Fibroblast of lung (primary cell): Measurements from ENCODE around the gene WNT11.

ENCODE experiments used
- CTCF ChIP-seq, 2 donors: IDR thresholded peaks in 1 of 2; conservative IDR thresholded peaks in 1 of 2; 1 replicate in 1 of 2; 2 replicates in 1 of 2; pipeline ENCODE4 v1.5.1; 2011 to 2012; ENCODE audit warnings: low read length in 2 of 2, control low read depth in 1 of 2, inconsistent platforms in 1 of 2, low read depth in 1 of 2, mild to moderate bottlenecking in 1 of 2
- EZH2 ChIP-seq: IDR thresholded peaks from 2 replicates; pipeline ENCODE4 v1.5.1; 2012; ENCODE audit warnings: low read length, control low read depth, mild to moderate bottlenecking; ENCODE audit errors: missing control alignments

- no peak for TF ChIP-seq CTCF (conservative IDR thresholded peaks at IDR 0.05 in 1 of 2, IDR thresholded peaks at IDR 0.05 in 1 of 2; ENCODE audit: low read depth in 1 of 2, low read length in 2 of 2)
- TF ChIP-seq EZH2, result no peak
Measured at GRCh38 chr11:76174330-76174729, 32.0 kb downstream of the WNT11 start.
